ENCODE measurements around the gene THSD4.

GRCh38 chr15:71129669-71130068, 14.4 kb downstream of the THSD4 start:
- TF ChIP-seq EZH2 (IDR thresholded peaks at IDR 0.05; ENCODE audit: insufficient read depth, low read length): no peak
- TF ChIP-seq CTCF (IDR thresholded peaks at IDR 0.05; ENCODE audit: insufficient read depth, low read depth, low read length): no peak
